GM13977 (cell line): ENCODE measurements around the gene DDX25.

ENCODE experiments used
- DNase-seq: peaks from one replicate; pipeline ENCODE4 v3.0.0; 2012; ENCODE audit warnings: low spot score
- in situ Hi-C: fragments of 300-500 bp; cut with MboI; formaldehyde crosslinking; loops from one replicate; pipeline ENCODE4 v1.12.0; 2022; ENCODE audit warnings: low sequenced_read_pairs, low pct_unique_long_range_greater_than_20kb, mixed read lengths, inconsistent platforms; ENCODE audit not compliant: unreplicated experiment
- TF ChIP-seq, protein P1 (sequence below): IDR thresholded peaks from 2 replicates; pipeline ENCODE4 v1.5.1; 2012; ENCODE audit warnings: mild to moderate bottlenecking, control low read depth; ENCODE audit not compliant: insufficient read depth; ENCODE audit errors: extremely low read depth, missing control alignments

The DDX25 gene

DNA sequence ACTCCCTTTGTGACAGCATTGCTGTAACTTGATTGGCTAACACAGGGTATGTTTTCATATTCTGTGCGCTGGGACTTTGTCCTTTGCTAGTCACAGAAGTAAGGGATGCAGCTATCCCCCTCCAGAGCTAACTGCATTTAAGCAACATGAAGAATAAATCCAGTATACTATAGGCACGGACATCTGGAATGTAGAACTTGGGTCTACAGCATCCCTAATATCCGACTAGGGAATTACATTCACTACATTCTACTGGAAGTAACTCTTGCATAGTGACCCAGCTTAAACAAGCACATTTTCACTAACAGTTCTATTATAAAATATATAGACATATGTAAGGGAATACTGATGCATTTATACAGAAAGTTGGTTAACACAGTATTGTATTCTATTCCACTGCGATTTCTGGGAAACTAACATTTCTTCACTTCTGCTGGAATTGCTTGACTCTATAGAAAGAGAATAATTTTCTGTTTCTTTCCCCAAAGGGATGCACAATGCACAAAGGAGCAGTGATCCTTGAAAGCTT lies 54.6 kb downstream of the DDX25 start:
- in situ Hi-C loops, result no loop called here
- DNase-seq, result no peak

DNA sequence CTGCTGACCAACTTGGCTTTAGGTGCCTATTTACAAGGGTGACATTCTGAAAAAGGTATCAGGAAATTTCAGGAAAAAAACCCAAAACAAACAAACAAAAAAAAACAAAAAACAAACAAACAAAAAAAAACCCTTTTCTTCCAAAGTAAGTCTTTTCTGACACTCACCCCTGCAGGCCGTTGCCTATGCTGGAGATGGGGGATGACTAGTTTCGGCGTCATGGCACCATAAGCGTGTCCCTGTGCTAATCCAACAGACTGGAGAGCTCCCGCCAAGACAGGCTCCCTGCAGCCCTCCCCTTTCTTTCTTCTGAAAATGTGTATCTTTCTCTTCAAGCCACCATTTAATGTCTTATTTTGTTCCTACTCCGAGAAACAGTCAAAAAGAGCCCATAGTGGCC lies 55.2 kb downstream of the DDX25 start:
- DNase-seq, result no peak
- TF ChIP-seq, protein P1, sequence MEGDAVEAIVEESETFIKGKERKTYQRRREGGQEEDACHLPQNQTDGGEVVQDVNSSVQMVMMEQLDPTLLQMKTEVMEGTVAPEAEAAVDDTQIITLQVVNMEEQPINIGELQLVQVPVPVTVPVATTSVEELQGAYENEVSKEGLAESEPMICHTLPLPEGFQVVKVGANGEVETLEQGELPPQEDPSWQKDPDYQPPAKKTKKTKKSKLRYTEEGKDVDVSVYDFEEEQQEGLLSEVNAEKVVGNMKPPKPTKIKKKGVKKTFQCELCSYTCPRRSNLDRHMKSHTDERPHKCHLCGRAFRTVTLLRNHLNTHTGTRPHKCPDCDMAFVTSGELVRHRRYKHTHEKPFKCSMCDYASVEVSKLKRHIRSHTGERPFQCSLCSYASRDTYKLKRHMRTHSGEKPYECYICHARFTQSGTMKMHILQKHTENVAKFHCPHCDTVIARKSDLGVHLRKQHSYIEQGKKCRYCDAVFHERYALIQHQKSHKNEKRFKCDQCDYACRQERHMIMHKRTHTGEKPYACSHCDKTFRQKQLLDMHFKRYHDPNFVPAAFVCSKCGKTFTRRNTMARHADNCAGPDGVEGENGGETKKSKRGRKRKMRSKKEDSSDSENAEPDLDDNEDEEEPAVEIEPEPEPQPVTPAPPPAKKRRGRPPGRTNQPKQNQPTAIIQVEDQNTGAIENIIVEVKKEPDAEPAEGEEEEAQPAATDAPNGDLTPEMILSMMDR, result no peak
- in situ Hi-C loops, result no loop called here

More for the DNA sequence above, 54.6 kb downstream of the DDX25 start:
- TF ChIP-seq, protein P1, result no peak

DNA sequence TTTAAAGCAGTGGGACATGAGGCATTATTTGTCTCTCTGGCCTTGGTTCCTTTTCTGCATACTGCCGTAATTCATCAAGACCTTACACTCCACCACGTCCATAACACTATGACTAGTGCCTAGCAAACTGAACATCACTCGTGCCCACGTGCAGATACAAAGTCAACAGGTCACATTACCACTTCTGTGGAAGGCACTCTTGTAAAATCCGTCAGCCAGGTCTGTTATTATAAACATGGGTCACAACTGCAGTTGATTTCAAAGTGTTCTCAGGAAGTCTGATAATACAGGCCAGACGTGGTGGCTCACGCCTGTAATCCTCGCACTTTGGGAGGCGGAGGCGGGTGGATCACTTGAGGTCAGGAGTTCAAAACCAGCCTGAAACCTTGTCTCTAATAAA lies 55.6 kb downstream of the DDX25 start:
- in situ Hi-C loops, result no loop called here
- no peak for DNase-seq

DNA sequence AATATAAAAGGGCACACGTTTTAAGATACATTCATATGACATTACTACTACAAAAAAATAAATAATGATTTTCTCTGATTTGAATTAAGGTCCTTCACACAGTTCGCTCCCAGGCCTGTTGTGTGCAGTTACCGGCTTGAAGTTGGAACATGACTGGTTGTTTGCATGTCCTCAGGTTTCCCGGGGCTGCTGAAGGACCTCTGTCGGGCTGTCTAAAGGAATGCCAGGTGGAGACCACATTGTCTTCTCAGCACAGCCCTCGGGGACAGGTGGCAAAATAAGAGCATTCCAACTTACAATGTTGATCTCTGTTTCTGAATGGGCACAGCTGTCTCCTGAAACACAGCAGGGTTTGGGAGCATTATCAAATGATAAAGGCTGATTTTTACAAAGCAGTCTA lies 56.5 kb downstream of the DDX25 start:
- DNase-seq, result no peak
- in situ Hi-C loops, result no loop called here
- TF ChIP-seq, protein P1, result no peak

More for the DNA sequence above, 55.6 kb downstream of the DDX25 start:
- TF ChIP-seq, protein P1, result no peak

DNA sequence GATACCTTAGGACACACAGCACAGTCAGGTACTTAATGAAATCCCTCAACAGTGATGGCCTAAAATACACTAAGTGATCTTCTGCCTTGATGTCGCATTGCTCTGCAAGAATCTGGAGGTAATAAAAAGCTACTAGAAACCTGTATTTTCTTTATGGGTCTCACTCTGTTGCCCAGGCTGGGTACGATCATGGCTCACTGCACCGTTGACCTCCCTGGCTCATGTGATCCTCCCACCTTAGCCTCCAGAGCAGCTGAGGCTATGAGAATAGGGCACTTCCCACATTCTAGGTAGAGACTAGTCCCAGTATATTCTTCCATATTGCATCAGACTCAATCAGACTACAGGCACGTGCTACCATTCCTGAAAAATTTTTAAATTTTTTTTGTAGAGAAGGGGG lies 63.2 kb downstream of the DDX25 start:
- DNase-seq, result no peak
- TF ChIP-seq, protein P1, result no peak

DNA sequence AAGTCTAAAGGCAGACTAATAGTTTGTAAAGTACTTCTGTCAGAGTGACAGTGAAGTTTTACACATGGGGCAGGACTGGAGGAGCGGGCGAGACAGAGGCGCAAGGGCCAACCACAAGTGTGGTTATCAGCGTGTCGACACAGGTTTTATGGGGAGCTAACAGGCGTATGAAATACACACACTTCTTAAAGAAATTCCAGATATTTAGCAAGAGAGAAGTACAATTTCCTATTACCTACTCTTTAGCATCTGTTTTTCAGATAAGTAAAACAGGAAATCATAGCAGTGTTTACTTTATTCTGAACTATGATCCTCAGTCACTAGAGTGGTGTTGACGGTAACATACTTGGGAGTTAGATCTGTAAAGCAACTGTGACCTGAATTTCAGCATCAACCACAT lies 64.0 kb downstream of the DDX25 start:
- in situ Hi-C loops, result no loop called here
- DNase-seq, result no peak
- TF ChIP-seq, protein P1, result no peak

More for the DNA sequence above, 63.2 kb downstream of the DDX25 start:
- in situ Hi-C loops, result no loop called here
